ENCODE measurements around the gene BEST2. TPM values are rescaled to one million over a fixed set of nuclear protein-coding genes. Genes with fewer than 3 reads are reported as not detected.
"Not testable (repeated sequence)": the region's sequence is repeated elsewhere in the genome, so short reads cannot be mapped to it uniquely, and the experiment has no call there.

BEST2 gene
- total RNA-seq, 1 donor from 2014 or later, result not detected

GRCh38 chr19:12794971-12795381, 43.4 kb downstream of the BEST2 start:
- DNase-seq (no peak), ATAC-seq (no peak)
- peak overlapping the region; percentile 100 for H3K27ac ChIP-seq
- no peaks in the 10 kb centered on the region for H3K9me3 ChIP-seq
- H3K27me3 ChIP-seq, result no peaks in the 10 kb centered on the region
- H3K4me1 ChIP-seq, result peaks cover 11% of the 10 kb centered on the region
- no peak for TF ChIP-seq CTCF (IDR thresholded peaks at IDR 0.05)
- intact Hi-C loops (cut with DNase I), result no loop called here
- H3K4me3 ChIP-seq, result no peak overlapping the region
- peaks cover 14% of the 10 kb centered on the region for H3K36me3 ChIP-seq

- Histone ChIP-seq H3K4me1 (peaks cover 18% of the 10 kb centered on the region), H3K9me3 (no peaks in the 10 kb centered on the region), H3K4me3 (peak overlapping the region; percentile 8), H3K27me3 (no peaks in the 10 kb centered on the region), H3K36me3 (peaks cover 18% of the 10 kb centered on the region), H3K27ac (peak overlapping the region; percentile 58)
- DNase-seq, result peak; percentile 84
- peak; percentile 92 for TF ChIP-seq CTCF (IDR thresholded peaks at IDR 0.05)
- peak; percentile 46 for ATAC-seq
- intact Hi-C loops (cut with DNase I), result loop anchor here (2.0 kb wide), 1 partner anchor 20 kb away; no protein-coding TSS in a partner anchor
Measured at GRCh38 chr19:12796146-12797071, 44.8 kb downstream of the BEST2 start.

- no peaks in the 10 kb centered on the region for H3K27me3 ChIP-seq
- H3K36me3 ChIP-seq, result peaks cover 18% of the 10 kb centered on the region
- peaks cover 21% of the 10 kb centered on the region for H3K4me1 ChIP-seq
- DNase-seq (no peak), ATAC-seq (no peak)
- intact Hi-C loops (cut with DNase I), result loop anchor here (2.0 kb wide), 1 partner anchor 20 kb away; no protein-coding TSS in a partner anchor
- no peak overlapping the region for H3K27ac ChIP-seq
- no peak for TF ChIP-seq CTCF (IDR thresholded peaks at IDR 0.05)
- H3K4me3 ChIP-seq, result no peak overlapping the region
- H3K9me3 ChIP-seq, result no peaks in the 10 kb centered on the region
Measured at GRCh38 chr19:12797141-12797587, 45.6 kb downstream of the BEST2 start.

GRCh38 chr19:12797607-12798006, 46.0 kb downstream of the BEST2 start:
- peaks cover 25% of the 10 kb centered on the region for H3K4me1 ChIP-seq
- H3K27ac ChIP-seq, H3K9me3 ChIP-seq, DNase-seq, ATAC-seq, H3K4me3 ChIP-seq, H3K27me3 ChIP-seq: not testable (repeated sequence)
- H3K36me3 ChIP-seq, result peaks cover 18% of the 10 kb centered on the region
- intact Hi-C loops (cut with DNase I), result loop anchor here (2.0 kb wide), 1 partner anchor 21 kb away; no protein-coding TSS in a partner anchor

- Histone ChIP-seq H3K36me3 (peaks cover 18% of the 10 kb centered on the region), H3K4me3 (no peak overlapping the region), H3K4me1 (peaks cover 25% of the 10 kb centered on the region), H3K27ac (no peak overlapping the region), H3K9me3 (no peaks in the 10 kb centered on the region), H3K27me3 (no peaks in the 10 kb centered on the region)
- intact Hi-C loops (cut with DNase I), result no loop called here
- DNase-seq, result no peak
- no peak for TF ChIP-seq CTCF (IDR thresholded peaks at IDR 0.05)
- no peak for ATAC-seq
Measured at GRCh38 chr19:12799742-12800465, 48.3 kb downstream of the BEST2 start.

GRCh38 chr19:12800466-12800770, 48.8 kb downstream of the BEST2 start:
- no peak for DNase-seq
- intact Hi-C loops (cut with DNase I), result no loop called here
- H3K36me3 ChIP-seq, result peaks cover 18% of the 10 kb centered on the region
- no peak overlapping the region for H3K27ac ChIP-seq
- no peaks in the 10 kb centered on the region for H3K9me3 ChIP-seq
- ATAC-seq, result no peak
- peak overlapping the region; percentile 90 for H3K4me3 ChIP-seq
- no peaks in the 10 kb centered on the region for H3K27me3 ChIP-seq
- no peak for TF ChIP-seq CTCF (IDR thresholded peaks at IDR 0.05)
- H3K4me1 ChIP-seq, result peaks cover 25% of the 10 kb centered on the region
